Measurements from ENCODE around the gene CDK14. TPM values are rescaled to one million over a fixed set of nuclear protein-coding genes. Genes with fewer than 3 reads are reported as not detected.
A peak's percentile ranks its signal among the peaks of the same experiment; 100 is the strongest.

CDK14 gene
- total RNA-seq, 1 donor from 2014 or later = 58.6 TPM

DNA sequence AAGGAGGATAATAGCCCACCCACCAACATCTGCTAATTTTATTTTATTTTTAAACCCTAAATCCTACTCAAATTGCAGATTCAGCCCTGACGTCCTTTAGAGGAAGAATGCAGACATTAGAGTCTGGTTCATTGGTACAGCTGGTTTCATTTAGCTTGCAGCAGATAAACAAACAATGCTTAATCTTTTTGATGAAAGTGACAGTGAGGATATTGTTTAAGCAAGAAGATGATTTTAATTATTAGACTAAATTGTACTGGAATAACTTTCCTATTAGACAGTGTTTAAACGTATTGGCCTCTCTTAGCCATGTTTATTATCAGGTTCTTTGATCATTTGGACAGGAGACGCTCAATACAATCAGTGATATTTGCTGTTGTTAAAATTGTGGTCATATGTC is 164.8 kb downstream of the CDK14 start:
- ATAC-seq = no peak
- intact Hi-C loops (cut with DNase I) = no loop called here
- no peak for TF ChIP-seq CTCF (IDR thresholded peaks at IDR 0.05)

DNA sequence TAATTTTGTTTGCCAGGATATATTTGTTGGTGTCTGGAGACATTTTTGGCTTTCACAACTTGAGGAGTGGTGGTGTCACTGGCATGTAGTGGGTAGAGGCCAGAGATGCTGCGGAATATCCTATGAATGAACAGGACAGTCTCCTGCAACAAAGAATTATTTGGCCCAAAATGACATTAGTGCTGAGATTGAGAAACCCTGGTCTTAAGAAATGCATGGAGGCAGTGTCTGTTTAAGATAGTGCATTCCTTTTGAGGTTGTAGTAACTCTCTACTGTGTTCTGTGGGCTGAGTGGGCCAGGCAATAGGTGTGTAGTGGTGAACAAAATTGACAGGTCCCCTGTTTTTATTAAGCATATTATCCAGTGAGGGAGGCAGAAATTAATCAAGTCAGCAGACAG is 165.5 kb downstream of the CDK14 start:
- Histone ChIP-seq H3K36me3 (no peaks in the 10 kb centered on the region), H3K27ac (no peak overlapping the region), H3K9me3 (no peaks in the 10 kb centered on the region), H3K27me3 (ENCODE audit: low read depth) (no peaks in the 10 kb centered on the region), H3K4me3 (no peak overlapping the region), H3K4me1 (no peaks in the 10 kb centered on the region)
- DNase-seq = no peak
- ATAC-seq = no peak
- intact Hi-C loops (cut with DNase I) = no loop called here
- no peak for TF ChIP-seq CTCF (IDR thresholded peaks at IDR 0.05)

More for the DNA sequence above, 164.8 kb downstream of the CDK14 start:
- Histone ChIP-seq H3K27me3 (ENCODE audit: low read depth) (no peaks in the 10 kb centered on the region), H3K4me3 (no peak overlapping the region), H3K4me1 (no peaks in the 10 kb centered on the region), H3K36me3 (no peaks in the 10 kb centered on the region), H3K9me3 (no peaks in the 10 kb centered on the region), H3K27ac (no peak overlapping the region)
- no peak for DNase-seq

DNA sequence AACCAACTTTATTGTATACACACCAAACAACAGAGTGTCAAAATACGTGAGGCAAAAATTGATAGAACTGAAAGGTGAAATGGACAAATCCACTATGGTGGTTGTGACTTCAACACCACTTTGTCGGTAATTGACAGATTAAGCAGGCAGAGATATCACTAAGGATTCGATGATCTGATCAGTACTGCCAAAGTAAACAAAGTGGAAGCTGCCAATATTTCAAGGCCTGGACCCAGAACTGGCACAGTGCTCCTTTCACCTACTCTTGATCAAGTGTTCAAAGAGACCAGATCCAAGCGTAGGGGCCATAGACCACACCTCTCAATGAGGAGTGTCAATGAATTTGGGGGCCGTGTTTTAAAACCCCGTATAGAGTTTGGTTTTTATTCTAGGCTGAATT is 167.0 kb downstream of the CDK14 start:
- H3K4me1 ChIP-seq = no peaks in the 10 kb centered on the region
- H3K4me3 ChIP-seq = no peak overlapping the region
- no peak overlapping the region for H3K27ac ChIP-seq
- no peaks in the 10 kb centered on the region for H3K9me3 ChIP-seq
- DNase-seq = no peak
- no peaks in the 10 kb centered on the region for H3K27me3 ChIP-seq (ENCODE audit: low read depth)
- intact Hi-C loops (cut with DNase I) = no loop called here
- H3K36me3 ChIP-seq = no peaks in the 10 kb centered on the region
- no peak for TF ChIP-seq CTCF (IDR thresholded peaks at IDR 0.05)
- ATAC-seq = no peak

- Histone ChIP-seq H3K27me3 (ENCODE audit: low read depth) (no peaks in the 10 kb centered on the region), H3K36me3 (no peaks in the 10 kb centered on the region), H3K27ac (no peak overlapping the region), H3K4me1 (no peaks in the 10 kb centered on the region), H3K4me3 (no peak overlapping the region), H3K9me3 (no peaks in the 10 kb centered on the region)
- intact Hi-C loops (cut with DNase I) = no loop called here
- TF ChIP-seq CTCF (IDR thresholded peaks at IDR 0.05) = no peak
- DNase-seq (no peak), ATAC-seq (no peak)
Observed at GRCh38 chr7:90764848-90765570, 168.9 kb downstream of the CDK14 start.

DNA sequence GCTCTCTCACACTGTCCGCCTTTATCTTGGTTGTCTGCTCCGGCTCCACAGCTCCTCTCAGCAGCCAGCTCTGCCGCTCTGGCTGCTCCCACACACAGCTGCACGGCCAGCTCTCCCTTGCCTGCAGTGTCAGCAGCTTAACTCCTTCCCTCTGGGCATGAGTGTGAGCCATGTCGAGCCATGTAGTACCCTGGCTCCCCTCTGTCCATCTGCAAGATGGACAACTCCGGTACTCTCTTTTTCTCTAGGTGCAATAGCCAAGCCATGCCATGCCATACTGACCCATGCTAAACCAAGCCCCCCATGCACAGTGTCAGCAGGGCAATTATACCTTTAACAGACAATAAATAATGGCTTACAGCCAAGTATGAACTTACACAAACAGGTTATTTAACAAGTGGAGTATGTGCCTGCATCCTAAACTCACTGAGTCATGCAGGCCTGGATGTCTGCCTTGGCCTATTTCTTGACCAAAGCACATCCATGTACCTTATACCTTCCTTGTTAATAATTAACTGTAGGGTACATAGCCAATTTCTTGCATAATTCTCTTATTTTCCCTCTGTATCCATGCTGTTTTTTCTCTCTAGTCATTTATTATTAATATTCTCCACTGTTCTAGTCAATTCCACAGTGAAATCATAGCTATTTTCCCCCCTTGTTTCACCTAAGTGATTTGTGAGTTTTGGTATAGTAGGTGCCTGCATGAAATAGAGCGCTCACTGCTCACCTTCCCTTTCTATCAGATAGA is 170.9 kb downstream of the CDK14 start:
- Histone ChIP-seq H3K4me3 (no peak overlapping the region), H3K36me3 (no peaks in the 10 kb centered on the region), H3K4me1 (no peaks in the 10 kb centered on the region), H3K27ac (no peak overlapping the region), H3K27me3 (ENCODE audit: low read depth) (no peaks in the 10 kb centered on the region), H3K9me3 (no peaks in the 10 kb centered on the region)
- DNase-seq (no peak), ATAC-seq (peak; percentile 36 to 56)
- TF ChIP-seq CTCF (IDR thresholded peaks at IDR 0.05) = no peak
- intact Hi-C loops (cut with DNase I) = no loop called here

Measured in lower lobe of right lung (tissue), 2 donors.